ENCODE results near the gene TOMM70. TPM values are rescaled to one million over a fixed set of nuclear protein-coding genes. Genes with fewer than 3 reads are reported as not detected.

Gene TOMM70
- total and polyA plus RNA-seq, 2 of the 4 experiments (the other 2 are of a cell fraction): 24.6 to 35.1 TPM

- TF ChIP-seq MAZ (IDR thresholded peaks at IDR 0.05; ENCODE audit: borderline replicate concordance, low read depth, low read length) (no peak), RCOR1 (IDR thresholded peaks at IDR 0.05; ENCODE audit: insufficient replicate concordance, low read length) (no peak), MXI1 (IDR thresholded peaks at IDR 0.05; ENCODE audit: borderline replicate concordance, low read depth, low read length) (no peak), USF2 (IDR thresholded peaks at IDR 0.05; ENCODE audit: low read depth, low read length) (no peak)
Observed at GRCh38 chr3:100333970-100334487, 66.9 kb downstream of the TOMM70 start (continued).

GRCh38 chr3:100333051-100333450 is 67.8 kb downstream of the TOMM70 start:
- H4K5ac ChIP-seq (ENCODE audit: low read depth, low read length): no peak overlapping the region
- no peaks in the 10 kb centered on the region for H3K9me3 ChIP-seq (ENCODE audit: control insufficient read depth, insufficient read depth, low read length)
- no peak overlapping the region for H3K56ac ChIP-seq (ENCODE audit: extremely low read depth, insufficient read depth, low read length)
- ATAC-seq (ENCODE audit: low read depth) (no peak), DNase-seq (no peak)
- H3K4ac ChIP-seq (ENCODE audit: low read depth, low read length): no peak overlapping the region
- dilution Hi-C loops (cut with HindIII; ENCODE audit: low sequenced_read_pairs, unreplicated experiment) (no loop called here), intact Hi-C loops (cut with micrococcal nuclease) (no loop called here), in situ Hi-C loops (cut with MboI; ENCODE audit: low sequenced_read_pairs) (no loop called here)
- H3K9ac ChIP-seq (ENCODE audit: low read depth, low read length): no peak overlapping the region
- no peak overlapping the region for H2AK5ac ChIP-seq (ENCODE audit: low read depth, low read length)
- no peak overlapping the region for H4K91ac ChIP-seq (ENCODE audit: insufficient read depth, low read depth, low read length)
- no peak overlapping the region for H3K27ac ChIP-seq (ENCODE audit: insufficient read depth, low read length)
- H3K14ac ChIP-seq (replicated peaks; ENCODE audit: low read depth, low read length): no peak overlapping the region
- H2AFZ ChIP-seq (replicated peaks; ENCODE audit: low read length, poor library complexity): no peak overlapping the region
- no peaks in the 10 kb centered on the region for H4K20me1 ChIP-seq (ENCODE audit: insufficient read depth, low read length)
- no peak overlapping the region for H2BK20ac ChIP-seq (ENCODE audit: low read depth, low read length)
- no peak overlapping the region for H3K23ac ChIP-seq (ENCODE audit: low read depth, low read length)
- peaks cover 10 to 22% of the 10 kb centered on the region in 2 experiments; a peak in 3 of 4 replicates for H3K79me1 ChIP-seq (ENCODE audit: low read depth in 1 of 2, low read length in 2 of 2)
- no peaks in the 10 kb centered on the region for H3K36me3 ChIP-seq (ENCODE audit: control insufficient read depth, insufficient read depth, low read length)
- no peaks in the 10 kb centered on the region for H3K27me3 ChIP-seq (ENCODE audit: control insufficient read depth, insufficient read depth, low read length)
- no peak overlapping the region for H2BK15ac ChIP-seq (ENCODE audit: low read depth, low read length)
- H3K4me1 ChIP-seq (ENCODE audit: control insufficient read depth, insufficient read depth, low read length): peaks cover 6% of the 10 kb centered on the region
- H3K9me1 ChIP-seq (ENCODE audit: insufficient read depth, low read length): peaks cover 10% of the 10 kb centered on the region
- no peak overlapping the region for H3K18ac ChIP-seq (ENCODE audit: low read depth, low read length)
- H2BK5ac ChIP-seq (ENCODE audit: low read depth, low read length, poor library complexity, severe bottlenecking): no peak overlapping the region
- H2BK120ac ChIP-seq (ENCODE audit: low read depth, low read length): no peak overlapping the region
- ChIA-PET CTCF (no interaction called here), POLR2A (ENCODE audit: unreplicated experiment) (no interaction called here)
- BruUV-seq (replicated peaks): no TSS peak
- H4K8ac ChIP-seq (ENCODE audit: low read depth in 2 of 2, low read length in 2 of 2): no peak overlapping the region
- no peak overlapping the region for H3K4me3 ChIP-seq (ENCODE audit: insufficient read depth, low read depth, low read length)
- no peak overlapping the region for H2AK9ac ChIP-seq (replicated peaks; ENCODE audit: low read depth, low read length, poor library complexity)
- H3K4me2 ChIP-seq (ENCODE audit: low read depth, low read length): no peak overlapping the region
- no peak for TF ChIP-seq CHD1 (IDR thresholded peaks at IDR 0.05; ENCODE audit: low read depth, low read length)

Measured in IMR-90 (cell line).